SK-N-SH (cell line): ENCODE data around the gene TBX20. TPM values are rescaled to one million over a fixed set of nuclear protein-coding genes. Genes with fewer than 3 reads are reported as not detected.

Experiments used
- ELF1 ChIP-seq: IDR thresholded peaks from 2 replicates; pipeline ENCODE4 v1.4.0; 2012
- EP300 ChIP-seq, 2 experiments: IDR thresholded peaks; 2 replicates each; pipeline versions ENCODE4 v1.4.0 to v1.6.1; 2012; ENCODE audit warnings: borderline replicate concordance in 1 of 2, low read depth in 1 of 2, low read length in 1 of 2
- FOXJ3 ChIP-seq: sonication (generic); formaldehyde crosslinking; IDR thresholded peaks from 2 replicates; pipeline ENCODE4 v1.5.1; 2020; ENCODE audit warnings: mild to moderate bottlenecking, missing genetic modification reagents
- GATA2 ChIP-seq: sonication (generic); formaldehyde crosslinking; IDR thresholded peaks from 2 replicates; pipeline ENCODE4 v1.5.0; 2020; ENCODE audit warnings: mild to moderate bottlenecking, missing genetic modification reagents
- JUND ChIP-seq: IDR thresholded peaks from 2 replicates; pipeline ENCODE4 v1.4.0; 2012
- MEF2A ChIP-seq: IDR thresholded peaks from 2 replicates; pipeline ENCODE4 v1.4.0; 2012; ENCODE audit warnings: low read depth, borderline replicate concordance
- MXI1 ChIP-seq: IDR thresholded peaks from 2 replicates; pipeline ENCODE4 v1.6.1; 2012; ENCODE audit warnings: mild to moderate bottlenecking, low read depth, low read length, improper control_type of control experiment
- POLR2AphosphoS5 ChIP-seq: IDR thresholded peaks from 2 replicates; pipeline ENCODE4 v1.6.1; 2012; ENCODE audit warnings: low read depth, low read length
- RAD21 ChIP-seq: IDR thresholded peaks from 2 replicates; pipeline ENCODE4 v1.6.1; 2012; ENCODE audit warnings: mild to moderate bottlenecking, low read length
- RCOR1 ChIP-seq: fragments of 150-350 bp; IDR thresholded peaks from 2 replicates; pipeline ENCODE4 v1.6.1; 2017; ENCODE audit warnings: antibody characterized with exemption, low read length
- RXRA ChIP-seq: IDR thresholded peaks from 2 replicates; pipeline ENCODE4 v1.4.0; 2012; ENCODE audit warnings: low read depth, mild to moderate bottlenecking, borderline replicate concordance
- SMC3 ChIP-seq: IDR thresholded peaks from 2 replicates; pipeline ENCODE4 v1.6.1; 2012; ENCODE audit warnings: low read depth, low read length, improper control_type of control experiment
- TAF1 ChIP-seq: IDR thresholded peaks from 2 replicates; pipeline ENCODE4 v1.6.1; 2012; ENCODE audit warnings: low read depth, mild to moderate bottlenecking, low read length, moderate library complexity, borderline replicate concordance
- TCF12 ChIP-seq: IDR thresholded peaks from 2 replicates; pipeline ENCODE4 v1.4.0; 2012
- TEAD4 ChIP-seq: IDR thresholded peaks from 2 replicates; pipeline ENCODE4 v1.4.0; 2012; ENCODE audit warnings: mild to moderate bottlenecking, borderline replicate concordance; ENCODE audit not compliant: insufficient read depth
- ZBTB33 ChIP-seq: IDR thresholded peaks from 2 replicates; pipeline ENCODE4 v1.4.0; 2012; ENCODE audit warnings: low read depth, borderline replicate concordance
- polyA plus RNA-seq, 3 experiments: library from polyadenylated mRNA; depleted of rRNA; stranded (reverse); fragments of >200 nt; gene quantifications; 2 replicates each; pipeline ENCODE4 v1.2.3, GENCODE V29; 2012
- TF ChIP-seq, protein P1 (sequence below): fragments of 150-350 bp; IDR thresholded peaks from 2 replicates; pipeline ENCODE4 v1.6.1; 2017; ENCODE audit warnings: antibody characterized with exemption, low read length, low read depth, borderline replicate concordance
- TF ChIP-seq, protein P2 (sequence below): IDR thresholded peaks from 2 replicates; pipeline ENCODE4 v1.6.1; 2012; ENCODE audit warnings: mild to moderate bottlenecking, low read depth, low read length, moderate library complexity

Gene TBX20
- polyA plus RNA-seq, 1 of the 3 experiments (the other 2 are of a cell fraction) = 1.0 TPM

DNA sequence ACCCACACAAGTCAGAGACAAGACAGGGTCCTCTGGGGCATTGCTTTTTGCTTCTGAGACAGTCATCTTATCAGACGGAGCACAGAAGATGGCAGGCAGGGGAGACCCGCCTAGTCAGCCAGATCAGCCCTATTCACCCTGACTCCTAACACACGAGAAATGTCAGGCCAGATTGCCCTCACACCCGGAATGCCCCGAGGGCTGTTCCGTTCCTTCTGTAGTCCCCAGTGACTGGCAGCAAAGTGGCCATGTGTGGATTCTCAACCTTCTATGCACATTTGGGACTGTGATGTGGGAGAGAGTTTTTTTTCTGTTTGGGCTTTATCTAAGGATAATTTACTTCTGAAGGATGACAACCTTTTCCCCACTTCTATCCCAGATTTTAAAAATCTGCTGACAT is 35.5 kb upstream of the TBX20 start (continued):
- TF ChIP-seq, protein P1, sequence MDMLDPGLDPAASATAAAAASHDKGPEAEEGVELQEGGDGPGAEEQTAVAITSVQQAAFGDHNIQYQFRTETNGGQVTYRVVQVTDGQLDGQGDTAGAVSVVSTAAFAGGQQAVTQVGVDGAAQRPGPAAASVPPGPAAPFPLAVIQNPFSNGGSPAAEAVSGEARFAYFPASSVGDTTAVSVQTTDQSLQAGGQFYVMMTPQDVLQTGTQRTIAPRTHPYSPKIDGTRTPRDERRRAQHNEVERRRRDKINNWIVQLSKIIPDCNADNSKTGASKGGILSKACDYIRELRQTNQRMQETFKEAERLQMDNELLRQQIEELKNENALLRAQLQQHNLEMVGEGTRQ = no peak
- no peak; the same call in 1 of the 2 replicates for TF ChIP-seq RAD21
- no peak for TF ChIP-seq JUND
- peak in 1 of 2 experiments; percentile 94; a peak in 2 of 4 replicates for TF ChIP-seq EP300 (IDR thresholded peaks at IDR 0.05; ENCODE audit: borderline replicate concordance in 1 of 2, low read depth in 1 of 2, low read length in 1 of 2)
- TF ChIP-seq ZBTB33 = no peak
- TF ChIP-seq MXI1 = peak; percentile 45; the same call in 1 of the 2 replicates
- TF ChIP-seq, protein P2, sequence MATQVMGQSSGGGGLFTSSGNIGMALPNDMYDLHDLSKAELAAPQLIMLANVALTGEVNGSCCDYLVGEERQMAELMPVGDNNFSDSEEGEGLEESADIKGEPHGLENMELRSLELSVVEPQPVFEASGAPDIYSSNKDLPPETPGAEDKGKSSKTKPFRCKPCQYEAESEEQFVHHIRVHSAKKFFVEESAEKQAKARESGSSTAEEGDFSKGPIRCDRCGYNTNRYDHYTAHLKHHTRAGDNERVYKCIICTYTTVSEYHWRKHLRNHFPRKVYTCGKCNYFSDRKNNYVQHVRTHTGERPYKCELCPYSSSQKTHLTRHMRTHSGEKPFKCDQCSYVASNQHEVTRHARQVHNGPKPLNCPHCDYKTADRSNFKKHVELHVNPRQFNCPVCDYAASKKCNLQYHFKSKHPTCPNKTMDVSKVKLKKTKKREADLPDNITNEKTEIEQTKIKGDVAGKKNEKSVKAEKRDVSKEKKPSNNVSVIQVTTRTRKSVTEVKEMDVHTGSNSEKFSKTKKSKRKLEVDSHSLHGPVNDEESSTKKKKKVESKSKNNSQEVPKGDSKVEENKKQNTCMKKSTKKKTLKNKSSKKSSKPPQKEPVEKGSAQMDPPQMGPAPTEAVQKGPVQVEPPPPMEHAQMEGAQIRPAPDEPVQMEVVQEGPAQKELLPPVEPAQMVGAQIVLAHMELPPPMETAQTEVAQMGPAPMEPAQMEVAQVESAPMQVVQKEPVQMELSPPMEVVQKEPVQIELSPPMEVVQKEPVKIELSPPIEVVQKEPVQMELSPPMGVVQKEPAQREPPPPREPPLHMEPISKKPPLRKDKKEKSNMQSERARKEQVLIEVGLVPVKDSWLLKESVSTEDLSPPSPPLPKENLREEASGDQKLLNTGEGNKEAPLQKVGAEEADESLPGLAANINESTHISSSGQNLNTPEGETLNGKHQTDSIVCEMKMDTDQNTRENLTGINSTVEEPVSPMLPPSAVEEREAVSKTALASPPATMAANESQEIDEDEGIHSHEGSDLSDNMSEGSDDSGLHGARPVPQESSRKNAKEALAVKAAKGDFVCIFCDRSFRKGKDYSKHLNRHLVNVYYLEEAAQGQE = no peak
- TF ChIP-seq TEAD4 = no peak
- TF ChIP-seq RXRA = no peak
- TF ChIP-seq FOXJ3 = peak; percentile 88
- TF ChIP-seq TCF12 = peak; percentile 52; the same call in 1 of the 2 replicates
- TF ChIP-seq ELF1 = no peak
- 0 out of 2 replicates have a peak, but pooled peaks have one; percentile 15 for TF ChIP-seq POLR2AphosphoS5
- no peak for TF ChIP-seq MEF2A
- peak; percentile 83 for TF ChIP-seq GATA2
- TF ChIP-seq RCOR1 = peak; percentile 52; the same call in 1 of the 2 replicates
- TF ChIP-seq TAF1 = no peak
- no peak for TF ChIP-seq SMC3
